Measurements from ENCODE around the gene CCDC178.

GRCh38 chr18:33132657-33133056 is 307.9 kb downstream of the CCDC178 start:
- TF ChIP-seq POLR2A (IDR thresholded peaks at IDR 0.05; ENCODE audit: low read length) (no peak), GATA1 (IDR thresholded peaks at IDR 0.05; ENCODE audit: low read depth, low read length) (no peak)

All from erythroblast (primary cell).